ENCODE measurements around the gene GLIS2. TPM values are rescaled to one million over a fixed set of nuclear protein-coding genes. Genes with fewer than 3 reads are reported as not detected.

Gene GLIS2
- total and polyA plus RNA-seq, 10 of the 15 experiments (the other 5 are each of a cell fraction or from before 2014, with no cell fraction given): 0.03 to 0.64 (median 0.18) TPM; not detected in 4

DNA sequence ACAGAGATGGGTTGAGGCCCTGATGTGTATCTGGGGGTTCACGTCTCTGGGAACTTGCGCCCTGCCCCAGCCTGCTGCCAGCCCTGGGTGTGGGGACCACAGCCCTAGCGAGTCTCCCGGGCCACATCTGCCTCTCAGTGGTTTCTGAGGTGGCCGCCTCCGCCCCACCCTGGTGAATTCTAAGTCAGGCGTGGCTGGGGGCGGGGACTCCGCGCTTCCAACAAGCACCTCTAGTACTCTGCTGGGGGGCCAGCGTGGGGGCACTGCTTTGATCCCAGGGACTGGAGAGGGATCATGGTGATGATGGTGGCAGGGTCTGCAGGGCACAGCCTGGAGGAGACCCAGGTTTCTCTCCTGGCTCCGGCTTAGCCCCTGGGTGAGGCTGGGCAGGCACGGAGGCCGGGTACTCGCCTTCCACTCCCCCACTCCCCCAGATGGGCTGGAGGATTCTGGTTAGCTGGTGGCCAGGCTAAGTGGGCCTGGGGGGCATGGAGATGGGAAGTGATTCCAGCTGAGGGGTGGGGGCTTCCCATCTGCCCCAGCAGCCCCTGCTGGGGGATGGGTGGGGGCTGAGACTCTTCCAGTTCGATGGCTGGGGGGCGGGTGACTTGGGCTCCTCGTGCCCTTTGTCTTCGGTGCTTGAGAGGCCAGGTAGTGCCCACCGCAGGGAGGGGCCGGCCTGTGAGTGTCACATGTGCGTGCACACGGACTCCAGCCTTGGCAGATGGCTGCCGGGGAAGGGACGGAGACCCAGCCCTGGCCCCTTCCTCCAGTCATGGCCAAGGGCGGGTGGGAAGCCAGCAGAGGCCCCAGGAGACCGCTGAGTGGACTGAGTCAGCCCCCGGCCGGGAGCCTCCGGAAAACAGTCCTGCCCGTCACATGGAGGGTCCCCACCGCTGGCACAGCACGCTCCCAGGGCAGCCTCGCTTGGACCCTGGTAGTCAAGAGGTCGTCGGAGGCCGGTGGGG, 3.9 kb downstream of the GLIS2 start:
- FAIRE-seq (peak; percentile 57), ATAC-seq (peak; percentile 78), DNase-seq (ENCODE audit: low read depth, low spot score) (no peak)
- CTCF ChIA-PET: interaction anchor here (2.6 kb wide), 1 partner anchor 10 kb away, joined by 12 read pairs; no protein-coding TSS in a partner anchor
- intact Hi-C loops (cut with micrococcal nuclease; ENCODE audit: unreplicated experiment) (no loop called here), in situ Hi-C loops (cut with MboI) (no loop called here)
- Histone ChIP-seq H3K27me3 (replicated peaks in 1 of 2; ENCODE audit: control insufficient read depth in 2 of 2, insufficient read depth in 2 of 2, low read length in 1 of 2) (no peaks in the 10 kb centered on the region), H3K4me3 (no peak overlapping the region), H2AFZ (ENCODE audit: control insufficient read depth, low read depth, low read length) (no peak overlapping the region), H3K9me3 (replicated peaks; ENCODE audit: control insufficient read depth, insufficient read depth, low read length) (no peaks in the 10 kb centered on the region), H3K4me2 (ENCODE audit: control insufficient read depth, insufficient read depth) (peak overlapping the region; percentile 1; the same call in 1 of the 2 replicates), H3K27ac (ENCODE audit: control insufficient read depth, insufficient read depth) (no peak overlapping the region), H3K9ac (ENCODE audit: control insufficient read depth, insufficient read depth, low read length) (no peak overlapping the region), H3K4me1 (ENCODE audit: control insufficient read depth, insufficient read depth, low read length) (peaks cover 8% of the 10 kb centered on the region), H3K36me3 (ENCODE audit: control insufficient read depth in 2 of 2, insufficient read depth in 2 of 2, low read length in 1 of 2) (no peaks in the 10 kb centered on the region), H4K20me1 (ENCODE audit: control insufficient read depth, insufficient read depth) (no peaks in the 10 kb centered on the region), H3K79me2 (ENCODE audit: control insufficient read depth, insufficient read depth, low read length) (no peaks in the 10 kb centered on the region)
- no TSS peak for BruUV-seq (replicated peaks)
- 31% methylated on average over 30 of the region's 37 CpGs for WGBS (ENCODE audit: insufficient coverage, insufficient replicate concordance, low lambda C conversion rate, missing lambda C conversion rate)
- POLR2A ChIA-PET: interaction anchor here (3.9 kb wide), 1 partner anchor 12 kb away, joined by 17 read pairs; no protein-coding TSS in a partner anchor
- SMC1A ChIA-PET (ENCODE audit: uncharacterized antibody, unreplicated experiment): no interaction called here
- RAD21 ChIA-PET (ENCODE audit: unreplicated experiment): interaction anchor here (1.0 kb wide), 1 partner anchor 10 kb away, joined by 4 read pairs; no protein-coding TSS in a partner anchor
- TF ChIP-seq NR2F1 (conservative IDR thresholded peaks at IDR 0.05) (no peak), MAX (IDR thresholded peaks at IDR 0.05; ENCODE audit: low read depth, low read length) (no peak), FOXK2 (IDR thresholded peaks at IDR 0.05) (no peak), KDM1A (IDR thresholded peaks at IDR 0.05; ENCODE audit: borderline replicate concordance) (no peak), DPF2 (IDR thresholded peaks at IDR 0.05) (peak; percentile 40; the same call in 1 of the 2 replicates), STAT3 (IDR thresholded peaks at IDR 0.05; ENCODE audit: low read depth, low read length) (no peak), SKIL (IDR thresholded peaks at IDR 0.05; ENCODE audit: low read depth, poor library complexity, severe bottlenecking) (no peak), FOS (IDR thresholded peaks at IDR 0.05; ENCODE audit: borderline replicate concordance, extremely low read depth, insufficient read length) (no peak), SIN3A (IDR thresholded peaks at IDR 0.05; ENCODE audit: low read depth, low read length) (no peak), KAT2A (conservative IDR thresholded peaks at IDR 0.05; ENCODE audit: control insufficient read depth, low read depth, low read length) (no peak), RBBP5 (conservative IDR thresholded peaks at IDR 0.05) (no peak), ZZZ3 (IDR thresholded peaks at IDR 0.05; ENCODE audit: control insufficient read depth, insufficient read length, low read depth) (no peak)
- TF ChIP-seq, protein P1, sequence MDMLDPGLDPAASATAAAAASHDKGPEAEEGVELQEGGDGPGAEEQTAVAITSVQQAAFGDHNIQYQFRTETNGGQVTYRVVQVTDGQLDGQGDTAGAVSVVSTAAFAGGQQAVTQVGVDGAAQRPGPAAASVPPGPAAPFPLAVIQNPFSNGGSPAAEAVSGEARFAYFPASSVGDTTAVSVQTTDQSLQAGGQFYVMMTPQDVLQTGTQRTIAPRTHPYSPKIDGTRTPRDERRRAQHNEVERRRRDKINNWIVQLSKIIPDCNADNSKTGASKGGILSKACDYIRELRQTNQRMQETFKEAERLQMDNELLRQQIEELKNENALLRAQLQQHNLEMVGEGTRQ (IDR thresholded peaks at IDR 0.05; ENCODE audit: borderline replicate concordance, low read depth, low read length): no peak
- TF ChIP-seq, protein P2, sequence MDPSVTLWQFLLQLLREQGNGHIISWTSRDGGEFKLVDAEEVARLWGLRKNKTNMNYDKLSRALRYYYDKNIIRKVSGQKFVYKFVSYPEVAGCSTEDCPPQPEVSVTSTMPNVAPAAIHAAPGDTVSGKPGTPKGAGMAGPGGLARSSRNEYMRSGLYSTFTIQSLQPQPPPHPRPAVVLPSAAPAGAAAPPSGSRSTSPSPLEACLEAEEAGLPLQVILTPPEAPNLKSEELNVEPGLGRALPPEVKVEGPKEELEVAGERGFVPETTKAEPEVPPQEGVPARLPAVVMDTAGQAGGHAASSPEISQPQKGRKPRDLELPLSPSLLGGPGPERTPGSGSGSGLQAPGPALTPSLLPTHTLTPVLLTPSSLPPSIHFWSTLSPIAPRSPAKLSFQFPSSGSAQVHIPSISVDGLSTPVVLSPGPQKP (IDR thresholded peaks at IDR 0.05; ENCODE audit: low read depth, low read length): no peak
- TF ChIP-seq, protein P3, sequence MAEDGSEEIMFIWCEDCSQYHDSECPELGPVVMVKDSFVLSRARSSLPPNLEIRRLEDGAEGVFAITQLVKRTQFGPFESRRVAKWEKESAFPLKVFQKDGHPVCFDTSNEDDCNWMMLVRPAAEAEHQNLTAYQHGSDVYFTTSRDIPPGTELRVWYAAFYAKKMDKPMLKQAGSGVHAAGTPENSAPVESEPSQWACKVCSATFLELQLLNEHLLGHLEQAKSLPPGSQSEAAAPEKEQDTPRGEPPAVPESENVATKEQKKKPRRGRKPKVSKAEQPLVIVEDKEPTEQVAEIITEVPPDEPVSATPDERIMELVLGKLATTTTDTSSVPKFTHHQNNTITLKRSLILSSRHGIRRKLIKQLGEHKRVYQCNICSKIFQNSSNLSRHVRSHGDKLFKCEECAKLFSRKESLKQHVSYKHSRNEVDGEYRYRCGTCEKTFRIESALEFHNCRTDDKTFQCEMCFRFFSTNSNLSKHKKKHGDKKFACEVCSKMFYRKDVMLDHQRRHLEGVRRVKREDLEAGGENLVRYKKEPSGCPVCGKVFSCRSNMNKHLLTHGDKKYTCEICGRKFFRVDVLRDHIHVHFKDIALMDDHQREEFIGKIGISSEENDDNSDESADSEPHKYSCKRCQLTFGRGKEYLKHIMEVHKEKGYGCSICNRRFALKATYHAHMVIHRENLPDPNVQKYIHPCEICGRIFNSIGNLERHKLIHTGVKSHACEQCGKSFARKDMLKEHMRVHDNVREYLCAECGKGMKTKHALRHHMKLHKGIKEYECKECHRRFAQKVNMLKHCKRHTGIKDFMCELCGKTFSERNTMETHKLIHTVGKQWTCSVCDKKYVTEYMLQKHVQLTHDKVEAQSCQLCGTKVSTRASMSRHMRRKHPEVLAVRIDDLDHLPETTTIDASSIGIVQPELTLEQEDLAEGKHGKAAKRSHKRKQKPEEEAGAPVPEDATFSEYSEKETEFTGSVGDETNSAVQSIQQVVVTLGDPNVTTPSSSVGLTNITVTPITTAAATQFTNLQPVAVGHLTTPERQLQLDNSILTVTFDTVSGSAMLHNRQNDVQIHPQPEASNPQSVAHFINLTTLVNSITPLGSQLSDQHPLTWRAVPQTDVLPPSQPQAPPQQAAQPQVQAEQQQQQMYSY (CRISPR knock-in tag; IDR thresholded peaks at IDR 0.05): no peak
